HG03103 (cell line): ENCODE results near the gene GJB1.
"Not testable (repeated sequence)": the region's sequence is repeated elsewhere in the genome, so short reads cannot be mapped to it uniquely, and the experiment has no call there.

Experiments
- ATAC-seq: cut with Tn5 transposase; IDR thresholded peaks from one replicate; pipeline ENCODE4 v1.9.1; 2021; ENCODE audit warnings: low read depth; ENCODE audit not compliant: unreplicated experiment

The GJB1 gene

DNA sequence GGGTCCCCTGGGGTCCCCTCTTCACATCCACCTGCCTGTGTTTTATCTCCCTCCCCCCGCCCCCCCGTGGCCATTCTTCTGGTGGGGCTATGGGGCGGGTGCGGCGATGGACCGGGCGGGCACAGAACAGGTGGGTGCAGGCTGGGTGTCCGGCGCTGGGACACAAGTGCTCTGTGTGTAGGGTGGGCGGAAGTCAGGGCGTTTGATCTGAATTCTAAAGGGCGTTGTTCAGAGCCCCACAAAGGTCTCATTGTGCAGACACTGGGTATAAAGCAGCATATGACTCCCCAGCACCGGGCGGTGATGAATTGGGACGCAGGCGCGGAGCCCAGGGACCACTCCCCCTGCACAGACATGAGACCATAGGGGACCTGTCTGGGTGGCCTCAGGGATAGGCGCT is at the start of gene GJB1:
Gene GJB1 (plus strand): TSS at position 296 of the 400 bp plus-strand sequence. CDS start 484 bp downstream, outside the sequence.
- ATAC-seq = no peak

- no peak for ATAC-seq
These were observed 49.6 kb upstream of the GJB1 start for GRCh38 chrX:71173440-71173839.

DNA sequence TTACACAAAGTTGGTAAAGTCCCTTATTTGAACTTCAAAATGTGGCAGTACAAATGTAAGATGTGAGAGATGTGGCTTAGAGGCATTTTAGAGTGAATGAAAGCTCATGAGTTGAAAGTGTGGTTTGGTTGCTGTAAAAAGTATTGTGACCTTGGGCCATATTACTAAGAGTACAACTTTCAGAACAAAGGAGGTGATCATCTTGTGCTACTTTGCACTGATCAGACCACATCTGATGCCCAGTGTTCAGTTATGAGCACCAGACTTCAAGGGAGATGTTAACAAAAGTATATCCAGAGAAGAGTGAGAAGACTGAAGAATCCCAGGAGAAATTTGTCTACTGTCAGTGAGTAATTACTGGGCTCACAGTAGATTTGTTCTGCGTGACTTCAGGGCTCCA is 48.2 kb upstream of the GJB1 start:
- ATAC-seq = no peak

DNA sequence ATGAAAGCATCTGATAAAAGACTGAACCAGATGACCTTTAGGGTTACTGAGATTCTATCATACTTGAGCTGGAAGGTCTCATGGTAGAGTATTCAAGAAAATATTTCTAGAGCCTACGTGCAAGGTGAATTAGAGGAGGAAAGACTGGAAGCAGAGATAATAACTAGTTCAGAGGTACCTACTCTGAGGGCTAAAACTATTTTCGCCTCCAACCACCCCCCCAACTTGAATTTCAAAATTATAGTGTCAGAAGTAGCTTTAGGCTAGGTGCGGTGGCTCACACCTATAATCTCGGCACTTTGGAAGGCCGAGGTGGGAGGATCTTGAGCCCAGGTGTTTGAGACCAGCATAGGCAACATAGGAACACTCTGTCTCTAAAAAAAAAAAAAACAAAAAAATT is 47.5 kb upstream of the GJB1 start:
- no peak for ATAC-seq

GRCh38 chrX:71177327-71177726 is 45.7 kb upstream of the GJB1 start:
- ATAC-seq = no peak

DNA sequence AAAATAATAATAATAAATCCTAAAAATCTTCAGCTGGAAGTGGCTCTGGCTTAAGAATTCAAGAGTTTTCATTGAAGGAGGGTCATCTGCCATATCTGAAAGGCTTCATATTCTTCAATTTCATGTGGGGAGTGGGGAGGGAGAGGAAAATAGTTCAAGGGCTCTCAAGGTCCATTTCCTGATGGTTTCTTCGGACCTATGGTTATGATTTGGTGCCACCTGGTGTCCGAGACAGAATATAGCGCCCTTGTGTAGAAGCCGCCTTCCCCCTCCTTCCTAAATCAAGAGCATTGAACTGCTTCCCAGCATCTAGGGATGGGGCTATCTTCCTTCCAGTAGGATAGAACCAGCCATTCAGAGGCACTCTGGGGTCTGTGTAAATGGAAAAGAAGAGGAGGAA is 44.1 kb upstream of the GJB1 start:
- ATAC-seq = no peak

DNA sequence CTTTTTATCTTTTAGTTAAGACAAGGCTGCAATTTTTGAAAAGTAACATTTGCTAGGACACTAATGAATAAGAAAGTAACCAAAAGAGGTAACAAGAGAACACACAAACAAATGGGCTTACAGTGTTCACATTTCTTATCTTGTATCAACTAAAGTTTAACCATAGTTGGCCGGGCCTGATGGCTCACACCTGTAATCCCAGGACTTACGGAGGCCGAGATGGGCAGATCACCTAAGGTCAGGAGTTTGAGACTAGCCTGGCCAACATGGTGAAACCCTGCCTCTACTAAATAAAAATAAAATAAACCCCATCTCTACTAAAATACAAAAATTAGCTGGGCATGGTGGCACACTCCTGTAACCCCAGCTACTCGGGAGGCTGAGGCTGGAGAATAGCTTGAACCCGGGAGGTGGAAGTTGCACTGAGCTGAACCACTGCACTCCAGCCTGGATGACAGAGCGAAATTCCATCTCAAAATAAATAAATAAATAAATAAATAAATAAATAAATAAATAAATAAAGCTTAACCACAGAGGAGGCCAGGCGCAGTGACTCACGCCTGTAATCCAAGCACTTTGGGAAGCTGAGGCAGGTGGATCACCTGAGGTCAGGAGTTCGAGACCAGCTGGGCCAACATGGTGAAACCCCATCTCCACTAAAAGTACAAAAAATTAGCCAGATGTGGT is 42.3 kb upstream of the GJB1 start:
- ATAC-seq = not testable (repeated sequence)

DNA sequence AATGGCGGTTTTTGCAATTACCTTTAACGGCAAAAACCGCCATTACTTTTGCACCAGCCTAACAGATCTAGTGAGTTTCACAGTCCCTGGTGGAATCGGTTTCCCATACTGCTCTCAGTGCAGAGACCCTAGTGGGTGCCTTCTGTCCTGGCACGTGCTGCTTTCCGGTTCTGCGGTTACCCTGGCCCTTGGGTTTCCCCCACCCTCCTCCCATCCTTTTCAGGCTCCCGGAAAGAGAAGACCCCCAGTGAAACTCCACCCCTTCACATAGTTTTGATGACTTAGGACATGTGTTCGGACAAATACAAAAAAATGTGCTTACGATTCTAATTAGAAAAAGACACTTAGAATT is 41.5 kb upstream of the GJB1 start:
- ATAC-seq = peak; percentile 32

DNA sequence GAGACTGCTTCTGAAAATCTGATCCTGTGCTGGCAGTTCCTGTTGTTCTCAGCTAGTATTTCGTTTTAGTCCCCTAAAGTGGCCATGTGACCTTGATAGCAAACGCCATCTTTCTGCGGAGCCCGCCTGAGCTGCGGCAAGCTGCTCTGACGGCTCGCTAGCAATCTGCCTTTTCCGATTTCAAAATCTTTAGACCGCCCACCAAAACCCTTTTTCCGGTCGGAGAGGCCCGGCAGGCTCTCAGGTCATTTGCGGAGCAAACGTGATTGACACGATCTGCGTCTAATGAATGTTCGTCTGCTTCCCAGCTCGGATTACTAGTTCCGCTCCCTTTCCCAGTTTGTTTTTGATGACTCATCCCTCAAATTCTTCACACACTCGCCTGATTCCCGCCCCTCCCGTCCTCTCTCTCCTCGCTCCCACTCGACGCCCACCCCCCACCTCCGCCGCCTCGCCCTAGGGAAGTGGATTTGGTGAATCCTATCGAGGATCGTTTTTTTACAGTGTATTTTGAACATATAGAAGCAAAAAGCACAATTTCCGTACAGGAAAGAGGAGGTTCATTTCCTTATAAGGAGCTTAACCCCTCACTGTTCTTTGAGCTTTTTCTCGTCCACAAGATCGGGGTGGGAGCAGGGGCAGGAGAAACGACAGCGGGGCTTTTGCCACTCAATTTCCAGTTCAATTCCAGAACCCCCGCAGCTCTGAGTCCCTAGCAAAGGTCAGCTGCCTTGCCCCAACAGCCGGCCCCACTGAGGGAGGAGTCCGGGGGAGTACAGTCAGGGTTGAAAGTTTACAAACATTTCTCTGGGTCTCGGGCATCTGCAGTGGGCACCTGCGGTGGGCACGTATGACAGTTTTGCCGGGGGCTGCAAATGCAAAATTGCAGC is 40.9 kb upstream of the GJB1 start:
- ATAC-seq = peak; percentile 91

GRCh38 chrX:71182871-71183270 is 40.2 kb upstream of the GJB1 start:
- no peak for ATAC-seq

GRCh38 chrX:71183341-71183740 is 39.7 kb upstream of the GJB1 start:
- no peak for ATAC-seq

- no peak for ATAC-seq
These were observed 38.9 kb upstream of the GJB1 start for GRCh38 chrX:71184092-71184491.

- no peak for ATAC-seq
These were observed 38.1 kb upstream of the GJB1 start for GRCh38 chrX:71184803-71185495.

- ATAC-seq = no peak
These were observed 31.8 kb upstream of the GJB1 start for GRCh38 chrX:71191248-71191647.

DNA sequence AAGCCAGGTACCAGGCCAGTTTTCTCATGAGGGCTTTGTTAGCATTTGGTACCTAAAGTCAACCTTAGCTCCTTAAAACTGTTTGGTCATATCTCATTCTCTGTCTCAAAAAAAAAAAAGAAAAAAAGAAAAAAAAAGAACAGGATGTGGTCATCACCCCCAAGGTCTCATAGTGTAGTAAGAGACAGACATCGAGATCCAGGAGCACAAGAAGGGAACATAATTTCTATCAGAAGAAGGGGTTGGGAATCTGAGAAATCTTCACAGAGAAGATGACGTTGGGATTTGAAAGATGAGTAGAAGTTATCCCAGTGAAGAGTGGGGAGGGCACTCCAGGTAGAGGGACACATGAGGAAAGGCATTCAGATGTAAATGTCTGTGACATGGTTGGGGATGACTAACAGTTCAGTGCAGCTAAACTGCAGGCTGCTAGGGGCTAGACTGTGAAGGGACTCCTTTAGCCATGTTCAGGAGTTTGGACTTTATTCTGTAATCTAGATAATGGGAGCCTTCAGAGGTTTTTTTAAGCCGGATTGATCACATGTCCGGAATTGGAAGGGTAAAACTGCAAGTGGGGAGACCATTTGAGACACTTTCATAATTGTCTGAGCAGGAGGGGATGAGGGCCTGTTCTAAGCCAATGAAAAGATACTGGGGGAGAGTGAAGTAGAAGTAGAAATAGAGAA is 26.9 kb upstream of the GJB1 start:
- ATAC-seq = no peak

DNA sequence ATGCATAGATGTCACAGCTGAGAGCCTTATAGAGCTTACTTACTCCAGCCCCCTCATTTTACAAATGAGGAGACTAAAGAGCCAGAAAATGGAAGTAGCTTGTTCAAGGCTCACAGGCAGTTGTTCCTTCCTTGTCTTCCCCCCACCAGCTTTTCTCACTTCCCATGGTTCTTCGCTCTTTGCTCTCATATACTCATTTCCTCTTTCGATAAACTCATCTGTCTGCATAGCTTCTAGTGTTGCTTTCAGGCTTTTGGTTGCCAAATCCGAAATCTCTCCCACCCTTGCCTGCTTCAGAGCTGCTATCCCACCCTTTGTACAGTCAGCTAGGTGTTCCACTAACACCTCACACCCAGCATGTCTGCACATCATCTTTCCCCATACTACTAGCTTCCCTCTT is 25.0 kb upstream of the GJB1 start:
- peak; percentile 65 for ATAC-seq

- no peak for ATAC-seq
These were observed 23.6 kb upstream of the GJB1 start for GRCh38 chrX:71199252-71200008.

GRCh38 chrX:71210816-71211215 is 12.2 kb upstream of the GJB1 start:
- ATAC-seq = no peak

DNA sequence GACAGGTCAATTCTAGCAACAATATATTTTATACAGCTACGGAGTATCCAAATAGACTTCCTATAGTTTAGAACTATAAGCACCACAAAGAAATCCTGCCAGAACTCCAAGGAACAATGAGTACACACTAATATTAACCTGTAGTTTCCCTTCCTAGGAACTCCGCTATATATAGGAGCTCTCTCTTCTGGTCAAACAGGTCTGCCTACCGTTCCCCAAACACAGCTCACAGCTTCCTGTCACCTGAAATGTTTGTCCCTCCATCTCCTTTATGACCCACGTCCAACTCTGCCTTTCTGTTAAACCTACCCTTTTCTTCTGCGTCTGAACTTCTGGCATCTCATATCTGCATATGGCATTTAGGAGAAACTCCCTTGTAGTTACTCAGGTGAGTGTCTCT is 10.5 kb upstream of the GJB1 start:
- ATAC-seq = no peak

DNA sequence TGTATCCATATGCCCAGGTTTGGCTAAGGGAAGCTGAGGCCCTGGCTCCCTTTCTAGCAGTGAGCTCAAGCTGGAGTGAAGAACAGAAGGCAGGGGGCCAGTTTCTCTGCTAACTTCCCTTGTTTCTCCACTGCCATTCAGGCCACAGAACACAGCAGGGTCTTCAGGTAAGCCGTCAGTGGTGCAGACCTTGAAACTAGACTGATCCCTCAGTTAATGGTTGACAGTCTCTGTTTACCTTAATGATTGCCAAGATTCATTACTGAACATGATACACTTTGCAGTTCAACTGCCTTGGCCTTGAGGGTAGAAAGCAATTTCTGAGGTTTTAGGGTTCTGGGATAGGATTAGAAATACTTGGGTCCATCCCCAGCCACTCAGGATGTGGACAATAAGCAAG is 8.9 kb upstream of the GJB1 start:
- no peak for ATAC-seq
